ENCODE results near the gene LGALS9.
"Not testable (repeated sequence)": the region's sequence is repeated elsewhere in the genome, so short reads cannot be mapped to it uniquely, and the experiment has no call there.

The LGALS9 gene

DNA sequence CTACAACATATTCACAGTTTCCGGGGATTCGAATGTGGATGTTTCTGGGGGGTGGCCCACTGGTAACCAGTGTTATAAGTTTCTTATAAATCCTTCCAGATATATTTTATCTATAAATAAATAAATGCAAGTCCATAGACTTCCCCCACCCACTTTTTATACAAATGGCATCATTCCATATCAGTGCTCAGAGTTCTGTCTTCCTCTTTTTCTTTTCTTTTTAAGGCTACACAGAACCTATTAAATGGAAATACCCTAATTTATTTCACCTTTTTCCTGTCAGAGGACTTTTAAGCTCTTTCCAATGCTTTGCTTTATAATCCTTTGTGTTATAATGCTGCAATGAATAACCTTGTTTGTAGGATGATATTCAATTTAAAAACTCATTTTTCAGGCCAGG lies 3.8 kb downstream of the LGALS9 start:
- Histone ChIP-seq H2AFZ (no peak overlapping the region), H3K9me3 (ENCODE audit: control insufficient read depth, low read length) (no peaks in the 10 kb centered on the region), H3K27ac (no peak overlapping the region), H3K4me3 (ENCODE audit: low read depth, low read length) (no peak overlapping the region), H3K79me2 (no peaks in the 10 kb centered on the region), H3K27me3 (ENCODE audit: control insufficient read depth, insufficient read depth, low read length) (no peaks in the 10 kb centered on the region), H3K4me1 (no peaks in the 10 kb centered on the region), H3K9ac (no peak overlapping the region), H3K4me2 (ENCODE audit: low read length) (no peak overlapping the region), H3K36me3 (ENCODE audit: control insufficient read depth, insufficient read depth, low read length) (no peaks in the 10 kb centered on the region)
- TF ChIP-seq, protein P1, sequence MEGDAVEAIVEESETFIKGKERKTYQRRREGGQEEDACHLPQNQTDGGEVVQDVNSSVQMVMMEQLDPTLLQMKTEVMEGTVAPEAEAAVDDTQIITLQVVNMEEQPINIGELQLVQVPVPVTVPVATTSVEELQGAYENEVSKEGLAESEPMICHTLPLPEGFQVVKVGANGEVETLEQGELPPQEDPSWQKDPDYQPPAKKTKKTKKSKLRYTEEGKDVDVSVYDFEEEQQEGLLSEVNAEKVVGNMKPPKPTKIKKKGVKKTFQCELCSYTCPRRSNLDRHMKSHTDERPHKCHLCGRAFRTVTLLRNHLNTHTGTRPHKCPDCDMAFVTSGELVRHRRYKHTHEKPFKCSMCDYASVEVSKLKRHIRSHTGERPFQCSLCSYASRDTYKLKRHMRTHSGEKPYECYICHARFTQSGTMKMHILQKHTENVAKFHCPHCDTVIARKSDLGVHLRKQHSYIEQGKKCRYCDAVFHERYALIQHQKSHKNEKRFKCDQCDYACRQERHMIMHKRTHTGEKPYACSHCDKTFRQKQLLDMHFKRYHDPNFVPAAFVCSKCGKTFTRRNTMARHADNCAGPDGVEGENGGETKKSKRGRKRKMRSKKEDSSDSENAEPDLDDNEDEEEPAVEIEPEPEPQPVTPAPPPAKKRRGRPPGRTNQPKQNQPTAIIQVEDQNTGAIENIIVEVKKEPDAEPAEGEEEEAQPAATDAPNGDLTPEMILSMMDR (IDR thresholded peaks at IDR 0.05) = no peak

DNA sequence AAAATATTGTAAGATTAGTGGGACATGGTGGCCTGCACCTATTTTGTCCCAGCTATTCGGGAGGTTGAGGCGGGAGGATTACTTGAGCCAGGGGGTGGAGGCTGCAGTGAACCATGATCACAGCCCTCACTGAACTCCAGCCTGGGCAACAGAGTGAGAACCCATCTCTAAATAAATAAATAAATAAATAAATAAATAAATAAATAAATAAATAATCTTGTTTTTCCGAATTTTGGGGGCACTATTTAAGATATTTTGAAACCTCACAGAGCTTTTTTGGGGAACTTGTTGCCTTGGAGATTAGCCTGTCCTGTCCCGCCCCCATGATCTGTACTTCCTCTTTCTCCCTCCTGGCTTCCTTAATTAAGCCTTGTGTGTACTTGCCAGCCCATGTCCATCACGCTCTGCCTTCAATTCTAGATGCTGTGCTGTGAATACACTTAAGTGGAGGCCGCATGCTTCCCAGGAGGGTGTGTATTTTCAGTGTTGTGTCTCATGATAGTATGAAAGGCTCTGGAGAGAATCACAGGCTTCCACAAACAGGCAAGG lies 4.4 kb downstream of the LGALS9 start:
- Histone ChIP-seq H3K9ac (no peak overlapping the region), H3K27me3 (ENCODE audit: control insufficient read depth, insufficient read depth, low read length) (no peaks in the 10 kb centered on the region), H3K4me1 (no peaks in the 10 kb centered on the region), H3K9me3 (ENCODE audit: control insufficient read depth, low read length) (no peaks in the 10 kb centered on the region), H3K4me3 (ENCODE audit: low read depth, low read length) (no peak overlapping the region), H3K36me3 (ENCODE audit: control insufficient read depth, insufficient read depth, low read length) (no peaks in the 10 kb centered on the region), H2AFZ (no peak overlapping the region), H3K79me2 (no peaks in the 10 kb centered on the region), H3K27ac (no peak overlapping the region), H3K4me2 (ENCODE audit: low read length) (no peak overlapping the region)
- TF ChIP-seq, protein P1 (IDR thresholded peaks at IDR 0.05) = no peak

DNA sequence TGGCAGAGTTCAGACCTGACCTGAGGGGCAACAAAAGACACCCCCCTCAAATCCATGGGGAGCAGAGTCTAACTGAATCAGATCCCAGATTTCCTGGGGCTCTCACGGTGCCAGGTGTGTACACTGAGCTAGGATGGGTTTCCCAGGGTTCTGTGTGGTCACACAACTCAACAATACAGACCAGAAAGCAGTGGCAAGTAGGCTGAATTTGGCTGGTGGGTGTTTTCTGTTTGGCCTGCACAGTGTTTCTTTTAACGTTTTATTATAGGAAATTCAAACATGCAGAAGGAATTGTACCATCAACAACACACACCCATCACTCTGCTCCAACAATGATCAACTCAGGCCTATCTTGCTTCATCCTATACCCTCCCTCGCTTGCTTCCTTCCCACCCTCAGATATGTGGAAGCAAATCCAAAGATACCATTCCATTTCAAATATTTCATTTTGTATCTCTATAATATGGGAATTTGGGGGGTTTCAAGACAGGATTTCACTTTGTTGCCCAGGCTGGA lies 5.1 kb downstream of the LGALS9 start:
- not testable (repeated sequence) for H3K4me2 ChIP-seq (ENCODE audit: low read length); H3K9me3 ChIP-seq (ENCODE audit: control insufficient read depth, low read length); H3K27ac ChIP-seq; H3K4me3 ChIP-seq (ENCODE audit: low read depth, low read length); H2AFZ ChIP-seq; H3K27me3 ChIP-seq (ENCODE audit: control insufficient read depth, insufficient read depth, low read length); H3K79me2 ChIP-seq; H3K9ac ChIP-seq; H3K4me1 ChIP-seq; H3K36me3 ChIP-seq (ENCODE audit: control insufficient read depth, insufficient read depth, low read length)

DNA sequence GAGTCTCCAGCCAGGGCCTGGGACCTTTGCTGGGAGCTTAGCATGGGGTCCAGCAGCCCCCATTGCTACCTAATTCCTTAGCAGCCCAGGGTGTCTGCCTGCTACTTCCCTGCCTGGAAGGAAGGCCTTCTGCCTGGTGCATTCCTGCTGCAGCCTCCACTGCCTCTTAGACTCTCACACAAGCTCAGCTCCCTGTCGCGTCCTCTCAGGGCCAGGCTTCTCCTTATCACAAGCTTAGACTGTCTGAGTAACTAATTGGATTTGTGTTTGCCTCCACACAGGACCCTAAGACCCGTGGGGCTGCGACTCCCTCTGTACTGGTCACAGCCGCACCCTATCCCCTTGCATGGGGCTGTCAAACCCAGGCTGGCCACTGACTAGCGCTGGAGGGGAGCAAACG lies 6.8 kb downstream of the LGALS9 start:
- H3K9ac ChIP-seq; H3K27ac ChIP-seq; H3K79me2 ChIP-seq; H3K36me3 ChIP-seq (ENCODE audit: control insufficient read depth, insufficient read depth, low read length); H3K4me3 ChIP-seq (ENCODE audit: low read depth, low read length); H3K4me1 ChIP-seq; H3K4me2 ChIP-seq (ENCODE audit: low read length); H3K27me3 ChIP-seq (ENCODE audit: control insufficient read depth, insufficient read depth, low read length); H2AFZ ChIP-seq; H3K9me3 ChIP-seq (ENCODE audit: control insufficient read depth, low read length): not testable (repeated sequence)

DNA sequence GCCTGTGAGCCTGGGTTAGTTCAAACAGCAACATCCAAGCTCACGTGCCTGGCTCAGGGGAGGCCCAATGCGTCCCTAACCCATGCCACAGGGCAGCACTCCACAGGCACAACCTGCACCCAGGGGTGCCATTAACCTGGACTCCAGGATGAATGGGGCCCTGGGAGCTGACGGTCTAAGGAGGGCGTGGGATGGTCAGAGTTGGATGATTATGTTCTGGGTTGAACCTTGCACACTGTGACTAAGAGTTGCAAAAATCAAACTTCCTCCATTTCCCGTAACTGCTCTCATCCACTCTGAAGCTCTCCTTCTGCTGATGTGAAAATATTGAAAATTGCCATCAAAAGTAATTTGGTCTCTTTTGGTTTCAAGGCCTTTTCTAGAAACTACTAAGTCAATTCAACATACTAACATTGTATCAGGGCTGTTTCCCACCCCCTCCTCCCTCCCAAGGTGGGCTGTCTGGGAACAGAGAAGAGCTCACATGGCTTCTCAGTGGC lies 7.5 kb downstream of the LGALS9 start:
- H3K27ac ChIP-seq, H3K4me1 ChIP-seq: not testable (repeated sequence)

DNA sequence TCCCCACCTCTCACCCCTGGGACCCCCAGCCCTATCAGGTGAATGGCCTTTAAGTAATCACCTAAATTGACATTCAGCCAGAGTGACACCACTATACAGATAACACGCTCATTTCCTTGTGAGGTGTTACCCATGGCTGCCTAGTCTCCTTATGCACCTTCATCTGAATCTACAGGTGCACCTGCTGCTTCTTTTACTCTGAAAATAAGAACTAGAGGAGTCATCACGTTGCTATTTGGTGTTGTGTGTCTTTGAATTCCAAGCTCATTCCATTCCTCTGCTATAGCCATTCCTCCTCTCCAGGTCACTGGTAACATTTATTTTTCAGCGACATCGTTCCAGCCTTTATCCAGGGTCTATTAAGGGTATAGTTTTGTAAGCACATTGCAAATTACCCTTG lies 9.8 kb downstream of the LGALS9 start:
- H3K36me3 ChIP-seq (ENCODE audit: control insufficient read depth, insufficient read depth, low read length) = no peaks in the 10 kb centered on the region

More for the DNA sequence above, 7.5 kb downstream of the LGALS9 start:
- not testable (repeated sequence) for H3K9me3 ChIP-seq (ENCODE audit: control insufficient read depth, low read length); H3K4me2 ChIP-seq (ENCODE audit: low read length); H3K4me3 ChIP-seq (ENCODE audit: low read depth, low read length); H3K27me3 ChIP-seq (ENCODE audit: control insufficient read depth, insufficient read depth, low read length); H3K36me3 ChIP-seq (ENCODE audit: control insufficient read depth, insufficient read depth, low read length); H3K9ac ChIP-seq; H3K79me2 ChIP-seq; H2AFZ ChIP-seq

More for the DNA sequence above, 9.8 kb downstream of the LGALS9 start:
- no peaks in the 10 kb centered on the region for H3K79me2 ChIP-seq
- TF ChIP-seq, protein P1 (IDR thresholded peaks at IDR 0.05) = no peak
- H2AFZ ChIP-seq = no peak overlapping the region
- no peaks in the 10 kb centered on the region for H3K9me3 ChIP-seq (ENCODE audit: control insufficient read depth, low read length)
- no peak overlapping the region for H3K27ac ChIP-seq
- H3K9ac ChIP-seq = no peak overlapping the region
- H3K4me2 ChIP-seq (ENCODE audit: low read length) = no peak overlapping the region
- no peak overlapping the region for H3K4me3 ChIP-seq (ENCODE audit: low read depth, low read length)
- H3K4me1 ChIP-seq = no peaks in the 10 kb centered on the region
- no peaks in the 10 kb centered on the region for H3K27me3 ChIP-seq (ENCODE audit: control insufficient read depth, insufficient read depth, low read length)
